ENCODE data around the gene ATXN1.

Gene ATXN1

DNA sequence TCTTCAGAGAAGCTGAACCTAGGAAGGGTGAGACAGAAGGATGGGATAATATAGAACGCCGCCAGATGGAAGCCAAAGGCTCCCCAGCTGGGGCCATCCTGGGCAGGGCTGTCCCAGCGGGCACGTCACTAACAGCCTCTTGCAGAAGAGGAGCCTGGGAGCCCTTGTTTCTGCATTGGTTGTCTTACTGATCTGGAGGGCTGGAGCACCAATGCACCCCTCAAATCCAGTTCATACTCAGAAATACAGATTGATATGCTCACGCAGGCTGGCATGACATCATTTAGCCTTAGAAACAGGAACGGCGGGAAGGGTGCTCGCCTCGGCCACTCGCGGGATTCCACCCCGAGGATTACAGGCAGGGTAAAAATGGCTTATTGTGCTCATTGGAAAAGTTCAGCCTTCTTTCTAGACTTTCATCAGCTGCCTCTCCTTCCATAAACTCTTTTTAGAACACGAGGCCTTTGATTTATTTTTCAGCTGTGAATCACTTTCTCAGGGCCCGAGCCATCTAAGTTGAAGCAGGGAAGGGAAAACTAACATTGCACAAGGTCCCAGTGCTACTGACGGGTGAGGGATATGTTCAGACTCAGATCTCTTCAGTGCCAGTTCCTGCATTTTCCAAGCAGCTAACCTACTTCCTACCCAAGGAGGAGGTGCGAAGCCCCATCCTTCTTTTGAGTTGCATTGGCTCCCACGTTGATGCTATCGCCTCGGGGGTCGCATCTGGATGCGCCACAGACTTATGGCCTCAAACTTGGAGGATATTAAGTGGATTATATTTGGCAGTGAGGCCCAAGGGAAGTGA lies 440.5 kb downstream of the ATXN1 start:
- no peak for DNase-seq

DNA sequence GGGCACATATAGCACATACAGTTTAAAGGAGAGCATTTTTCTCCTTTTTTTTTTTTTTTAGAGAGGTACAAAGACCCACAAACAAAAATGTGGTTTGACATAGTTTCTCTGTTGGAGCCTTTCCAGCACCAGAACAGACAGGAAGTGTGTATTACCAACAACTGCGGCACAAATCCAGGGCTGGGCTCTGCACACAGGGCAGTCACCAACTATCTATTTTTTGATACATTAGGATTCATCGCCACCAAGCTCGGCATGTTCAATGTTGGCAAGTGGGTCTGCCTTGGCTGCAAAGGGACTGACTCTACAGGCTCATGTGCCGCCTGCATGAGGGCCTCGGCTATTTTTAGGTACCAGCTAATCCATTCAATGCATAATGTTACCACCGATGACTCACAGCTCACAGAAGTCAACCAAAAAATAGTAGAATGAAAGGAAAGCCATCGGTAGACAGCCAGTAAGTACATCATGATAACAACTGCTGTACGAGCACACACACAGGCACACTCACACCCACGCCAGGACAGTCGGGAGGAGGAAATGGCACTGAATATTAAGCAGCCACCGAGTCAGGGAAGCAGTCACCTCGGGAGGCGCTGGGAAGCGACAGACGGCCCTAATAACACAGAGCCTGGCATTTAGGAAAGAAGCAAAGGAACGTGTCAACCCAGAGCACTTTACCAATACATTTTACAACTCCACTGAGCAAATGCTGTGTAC lies 441.3 kb downstream of the ATXN1 start:
- no peak for DNase-seq

DNA sequence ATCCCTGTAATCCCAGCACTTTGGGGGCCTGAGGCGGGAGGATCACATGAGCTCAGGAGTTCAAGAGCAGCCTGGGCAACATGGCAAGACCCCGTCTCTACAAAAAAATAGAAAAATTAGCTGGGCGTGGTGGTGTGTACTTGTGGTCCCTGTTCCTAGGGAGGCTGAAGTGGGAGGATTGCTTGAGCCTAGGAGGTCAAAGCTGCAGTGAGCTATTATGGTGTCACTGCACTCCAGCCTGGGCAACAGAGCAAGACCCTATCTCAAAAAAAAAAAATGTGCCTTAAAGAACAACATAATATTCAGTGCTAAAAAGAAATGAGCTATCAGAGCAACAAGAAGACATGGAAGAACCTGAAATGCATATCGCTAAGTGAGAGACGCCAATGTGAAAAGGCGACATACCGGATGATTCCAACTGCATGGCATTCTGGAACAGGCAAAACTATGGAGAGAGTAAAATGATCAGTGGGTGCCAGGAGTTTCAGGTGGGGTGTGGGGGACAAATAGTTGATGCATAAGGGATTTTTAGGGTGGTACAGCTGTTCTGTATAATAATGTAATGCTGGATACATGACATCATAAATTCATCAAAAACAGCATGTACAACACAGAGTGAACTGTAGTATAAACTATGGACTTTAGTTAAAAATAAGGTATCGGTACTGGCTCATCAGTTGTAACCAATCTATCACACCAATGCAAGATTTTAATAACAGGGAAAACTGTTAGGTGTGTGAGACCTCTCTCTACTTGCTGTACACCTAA lies 442.1 kb downstream of the ATXN1 start:
- DNase-seq = no peak

DNA sequence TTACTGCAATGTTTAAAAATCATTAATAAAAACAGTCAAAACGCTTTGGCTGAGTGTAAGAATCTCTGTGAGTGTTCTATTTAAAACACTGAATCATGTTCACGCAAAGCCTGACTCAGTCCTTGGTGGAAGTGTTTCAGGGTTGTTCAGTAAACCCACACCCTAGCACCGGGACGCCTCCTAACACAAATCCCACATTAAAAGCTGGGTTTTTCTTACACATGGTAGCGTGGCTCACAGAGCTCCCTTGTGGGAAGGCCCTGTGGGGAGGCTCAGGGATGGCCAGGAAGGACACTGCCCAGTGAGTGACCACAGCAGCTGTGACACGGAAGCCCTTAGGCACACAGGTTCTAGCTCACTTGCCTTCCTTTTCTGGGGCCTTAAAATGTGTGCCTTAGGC lies 442.7 kb downstream of the ATXN1 start:
- no peak for DNase-seq

DNA sequence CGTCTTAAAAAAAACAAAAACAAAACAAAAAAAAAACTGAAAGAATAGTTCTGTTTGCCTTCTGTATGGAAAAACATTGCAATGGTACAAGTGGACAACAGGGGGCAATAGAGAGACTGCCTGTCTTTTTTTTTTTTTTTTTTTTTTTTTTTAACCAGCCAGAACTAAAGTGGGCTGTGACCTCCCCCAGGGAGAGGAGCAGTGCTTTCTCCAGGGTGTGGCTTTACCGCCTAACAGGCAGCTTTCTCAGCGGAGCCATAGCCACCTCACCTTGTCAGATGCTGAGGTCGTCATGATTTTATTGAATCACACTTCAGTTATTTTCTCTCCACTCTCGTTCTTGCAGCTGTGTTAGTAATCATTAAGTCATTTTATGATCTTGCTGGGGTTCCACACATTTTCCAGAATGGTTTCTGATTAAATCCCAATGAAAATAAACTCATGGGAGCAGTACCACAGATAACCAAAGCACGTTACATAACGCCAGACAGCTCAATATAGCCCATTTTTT lies 444.5 kb downstream of the ATXN1 start:
- no peak for DNase-seq

DNA sequence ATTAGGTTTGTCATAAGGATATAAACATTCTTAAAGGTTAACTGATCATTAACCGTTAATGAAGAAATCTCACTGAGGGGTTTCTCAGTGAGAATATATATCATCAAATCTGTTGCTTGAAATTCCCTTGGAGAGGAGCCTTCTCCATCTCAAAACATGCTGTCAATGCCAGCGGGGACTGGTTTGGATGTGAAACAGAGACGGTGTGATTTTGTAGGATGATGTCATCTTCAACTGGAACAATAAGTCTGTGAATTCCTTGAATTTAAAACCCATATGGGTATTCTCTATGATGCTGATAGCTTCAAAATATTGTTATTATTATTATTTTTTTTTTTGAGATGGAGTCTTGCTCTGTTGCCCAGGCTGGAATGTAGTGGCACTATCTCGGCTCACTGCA lies 447.0 kb downstream of the ATXN1 start:
- no peak for DNase-seq

DNA sequence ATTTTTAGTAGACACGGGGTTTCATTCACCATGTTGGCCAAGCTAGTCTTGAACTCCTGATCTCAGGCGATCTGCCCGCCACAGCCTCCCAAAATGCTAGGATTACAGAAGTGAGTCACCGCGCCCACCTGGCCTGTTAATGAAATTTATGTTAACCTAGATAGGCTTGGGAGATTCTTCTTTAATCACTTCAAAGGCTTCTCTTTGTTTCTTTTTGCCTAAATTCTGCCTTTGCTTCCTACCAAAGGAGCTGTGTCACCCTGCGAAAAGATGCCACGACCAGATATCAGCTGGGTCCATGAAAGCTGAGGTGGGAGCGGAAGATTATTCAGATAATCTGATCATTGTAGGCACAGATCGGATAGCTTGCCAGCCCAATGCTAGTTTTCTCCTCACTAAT lies 447.5 kb downstream of the ATXN1 start:
- no peak for DNase-seq

DNA sequence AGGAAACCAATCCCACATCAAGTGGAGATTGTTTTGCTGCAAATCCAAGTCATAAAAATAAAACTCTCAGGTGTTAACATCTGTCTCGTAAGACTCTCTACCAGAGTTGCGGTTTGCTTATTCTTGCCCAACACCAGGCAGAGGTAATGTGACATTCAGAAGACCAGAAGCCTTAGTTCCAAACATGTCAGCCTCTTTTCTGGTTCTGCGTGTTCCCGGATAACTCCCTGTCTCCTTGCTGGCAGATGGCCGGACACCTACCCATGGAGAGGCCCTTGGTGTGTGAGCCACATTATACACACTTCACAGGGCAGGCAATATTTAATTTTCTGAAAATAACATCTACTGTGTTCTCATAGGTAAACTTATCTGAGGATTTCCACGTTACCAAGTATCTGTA lies 449.5 kb downstream of the ATXN1 start:
- DNase-seq = no peak

DNA sequence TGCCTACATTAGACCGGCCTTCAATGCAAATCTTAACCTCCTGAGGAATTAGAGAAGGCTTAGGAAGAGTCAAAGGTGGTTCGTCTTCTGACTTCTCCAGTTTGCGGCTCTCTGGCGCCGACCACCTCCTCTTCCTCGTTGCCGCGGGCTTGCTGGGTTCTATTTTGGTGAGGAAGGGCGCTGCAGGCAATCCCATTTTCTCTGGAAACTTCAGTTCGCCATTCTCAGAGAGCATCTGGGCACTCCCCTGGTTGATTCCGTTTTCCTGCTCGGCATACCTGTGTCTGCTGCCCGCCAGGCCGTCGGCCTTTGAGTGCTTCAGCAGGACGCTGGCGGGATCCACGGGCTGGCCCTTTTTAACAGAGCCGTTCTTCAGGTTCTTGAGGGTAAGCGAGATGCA lies 454.9 kb downstream of the ATXN1 start:
- DNase-seq = no peak

DNA sequence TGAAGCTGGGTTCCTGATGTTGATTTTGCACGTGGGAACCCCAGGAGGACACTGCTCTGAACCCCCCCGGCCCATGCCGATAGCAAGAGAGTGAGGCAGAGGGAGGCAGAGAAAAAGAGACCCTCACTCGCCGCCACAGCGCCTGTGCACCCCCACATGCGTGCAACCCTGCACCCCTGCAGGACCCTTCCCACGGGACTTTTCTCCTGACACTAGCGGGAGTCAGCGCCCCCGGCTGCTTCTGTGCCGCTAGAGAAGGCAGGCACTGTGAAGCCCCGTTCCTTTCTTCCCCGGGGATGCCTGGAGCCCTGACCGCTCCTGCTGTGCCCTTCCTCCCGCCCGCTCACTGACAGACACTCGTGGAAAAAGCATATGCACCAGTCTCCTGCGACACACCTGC lies 455.5 kb downstream of the ATXN1 start:
- DNase-seq = no peak

DNA sequence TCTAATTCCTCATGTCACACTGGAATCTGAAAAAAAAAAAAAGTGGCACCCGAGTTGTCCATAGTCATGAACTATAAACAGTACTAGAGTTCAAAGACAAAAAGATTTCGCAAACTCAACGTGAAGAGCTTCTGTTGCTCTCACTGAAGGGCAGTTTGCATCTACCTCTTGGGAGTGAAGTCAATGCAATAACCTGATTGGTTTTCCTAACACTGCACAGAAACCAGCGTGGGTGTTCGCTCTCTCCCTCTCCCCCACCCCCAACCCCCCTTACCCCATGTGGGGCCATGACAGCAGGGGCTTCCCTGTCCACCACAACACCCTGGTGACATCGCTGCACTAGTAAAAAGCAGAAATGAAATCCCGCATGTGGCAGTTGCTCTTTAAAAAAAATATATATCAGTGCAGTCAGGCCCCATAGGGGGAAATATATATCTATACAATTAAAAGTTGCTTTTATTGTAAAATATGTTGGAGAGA lies 456.0 kb downstream of the ATXN1 start:
- DNase-seq = no peak

DNA sequence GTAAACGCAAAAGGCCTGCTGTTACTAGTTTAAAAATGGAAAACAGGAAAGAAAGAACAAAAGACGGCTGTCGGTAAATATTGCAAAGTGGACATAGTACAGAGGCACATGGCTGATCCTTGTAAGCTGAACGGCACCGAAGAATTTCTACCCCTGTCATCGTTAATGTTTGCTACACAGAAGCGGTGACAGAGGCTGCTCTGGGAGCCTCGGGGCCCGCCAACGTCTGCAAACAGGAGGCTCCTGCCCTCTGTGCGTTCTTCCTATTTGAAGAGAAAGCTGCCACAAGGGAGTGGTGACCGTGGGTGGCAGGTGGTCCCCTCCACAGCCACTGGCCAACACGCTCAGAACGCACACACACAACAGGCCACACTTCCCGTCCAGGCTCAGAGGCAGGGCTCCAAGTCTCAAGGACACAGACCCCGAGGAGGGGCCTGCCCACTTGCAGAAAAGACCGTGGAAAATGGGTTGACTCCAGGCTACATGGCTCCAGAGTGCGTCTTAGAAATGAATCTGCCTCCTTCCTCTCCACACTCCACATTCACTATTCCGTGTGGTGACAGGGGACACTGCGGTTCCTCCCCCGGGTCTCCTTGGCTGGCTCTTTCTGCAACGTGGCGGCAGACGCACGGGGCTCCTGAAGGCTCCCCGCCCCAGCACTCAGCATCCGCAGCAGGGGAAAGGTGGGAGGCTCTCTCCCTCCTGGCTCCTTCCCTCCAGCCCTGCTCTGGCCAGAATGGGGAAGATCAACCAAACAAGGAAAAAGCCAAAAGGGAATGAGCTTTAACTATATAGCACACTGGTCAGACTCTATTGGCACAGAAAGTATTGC lies 458.3 kb downstream of the ATXN1 start:
- no peak for DNase-seq

DNA sequence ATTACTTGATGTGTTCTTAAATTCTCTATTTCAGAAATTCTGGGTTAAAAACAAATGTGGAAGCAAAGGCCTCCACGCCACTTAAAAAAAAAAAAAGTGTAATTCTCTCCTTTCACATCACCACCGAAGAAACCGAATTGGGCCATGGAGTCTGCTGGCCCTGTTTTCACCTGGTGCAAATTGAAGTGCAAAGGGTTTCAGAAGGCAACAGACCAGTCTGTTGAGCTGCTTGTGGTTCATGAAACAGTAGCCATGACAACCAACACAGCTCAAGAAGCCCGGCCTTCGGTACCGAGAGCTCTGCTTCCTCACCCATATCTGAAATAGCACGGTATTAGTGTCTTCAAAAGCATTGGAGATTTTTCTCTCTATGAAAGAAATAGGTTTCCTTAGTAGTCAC lies 459.7 kb downstream of the ATXN1 start:
- DNase-seq = no peak

DNA sequence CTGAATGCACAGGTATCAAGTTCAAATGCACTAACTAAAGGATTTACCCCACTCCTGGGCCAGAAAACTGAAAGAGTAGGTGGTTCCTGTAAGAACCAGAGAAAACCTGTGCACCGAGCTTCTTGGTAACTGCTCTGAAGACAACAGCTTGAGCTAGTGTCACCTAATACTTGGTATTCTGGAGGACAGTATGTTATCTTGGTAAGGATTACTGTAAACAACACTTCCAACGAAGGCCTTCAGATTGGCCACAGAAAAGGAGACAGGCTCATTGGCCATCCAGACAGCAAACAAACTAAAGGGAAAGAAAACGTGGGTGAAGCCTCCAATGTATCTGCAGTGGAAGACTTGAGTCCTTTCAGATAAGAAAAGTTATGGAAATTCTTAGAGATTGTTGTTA lies 461.4 kb downstream of the ATXN1 start:
- no peak for DNase-seq

DNA sequence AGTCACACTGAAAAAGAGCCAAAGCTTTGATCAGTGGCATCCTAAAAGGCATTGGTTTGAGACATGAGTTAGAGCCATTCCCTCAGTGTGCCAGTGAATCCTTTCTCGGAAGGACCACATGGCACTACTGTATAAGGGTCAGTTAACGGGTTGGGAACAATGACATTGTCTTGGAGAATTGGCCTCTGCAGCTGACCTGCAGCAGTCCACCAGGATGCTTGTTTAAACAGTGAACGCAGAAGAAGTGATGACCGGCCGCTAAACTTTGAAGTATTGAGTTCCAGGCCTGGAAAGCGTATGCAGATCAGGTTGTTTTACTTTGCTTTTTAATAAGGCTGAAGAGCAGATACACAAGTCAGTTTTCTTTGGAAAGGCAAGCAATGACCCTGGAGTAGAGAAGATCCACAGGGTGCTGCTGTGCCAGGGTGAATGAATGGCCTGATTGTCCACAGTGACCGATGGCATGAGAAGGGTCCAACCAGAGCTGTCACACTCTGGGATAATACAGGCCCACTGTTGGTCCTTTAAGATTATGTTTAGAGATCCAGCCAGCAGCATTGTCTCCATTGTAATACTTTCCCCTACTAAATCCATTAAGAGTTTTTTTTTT lies 465.1 kb downstream of the ATXN1 start:
- no peak for DNase-seq

DNA sequence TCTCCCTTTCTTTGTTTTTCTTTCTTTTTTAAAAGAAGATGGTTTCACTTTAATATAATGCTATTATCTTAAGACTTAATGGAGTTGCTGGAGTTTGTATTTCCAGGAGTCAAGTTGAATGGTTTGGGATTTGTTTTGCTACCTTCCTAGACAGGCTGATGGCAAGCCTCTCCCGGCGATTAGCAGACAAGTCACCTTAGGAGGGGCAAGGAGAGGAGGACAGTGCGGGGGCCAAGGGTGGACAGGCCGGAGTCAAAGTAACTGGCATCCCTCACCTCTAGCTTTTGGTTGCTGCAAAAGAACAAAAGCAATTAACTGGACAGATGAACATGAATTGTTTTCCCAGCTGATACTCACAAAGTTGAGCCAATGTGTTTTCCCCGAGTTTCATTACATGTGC lies 465.8 kb downstream of the ATXN1 start:
- no peak for DNase-seq

DNA sequence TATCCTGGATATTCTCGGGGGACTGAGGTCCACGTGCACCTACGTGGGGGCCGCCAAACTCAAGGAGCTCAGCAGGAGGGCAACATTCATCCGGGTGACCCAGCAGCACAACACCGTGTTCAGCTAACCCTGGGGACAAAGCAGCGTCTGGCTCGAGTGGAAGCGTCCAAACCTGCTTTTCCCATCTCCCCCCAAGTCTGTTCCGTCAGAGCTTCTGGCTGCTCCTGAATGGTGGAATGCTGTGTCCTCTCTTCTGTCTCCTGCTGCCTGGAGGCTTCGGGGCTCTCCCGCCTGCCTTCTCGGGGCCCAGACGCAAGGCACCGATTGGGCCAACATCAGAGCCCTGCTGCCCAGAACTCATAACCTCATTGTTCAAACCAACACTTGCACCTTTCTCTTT lies 466.2 kb downstream of the ATXN1 start:
- no peak for DNase-seq

DNA sequence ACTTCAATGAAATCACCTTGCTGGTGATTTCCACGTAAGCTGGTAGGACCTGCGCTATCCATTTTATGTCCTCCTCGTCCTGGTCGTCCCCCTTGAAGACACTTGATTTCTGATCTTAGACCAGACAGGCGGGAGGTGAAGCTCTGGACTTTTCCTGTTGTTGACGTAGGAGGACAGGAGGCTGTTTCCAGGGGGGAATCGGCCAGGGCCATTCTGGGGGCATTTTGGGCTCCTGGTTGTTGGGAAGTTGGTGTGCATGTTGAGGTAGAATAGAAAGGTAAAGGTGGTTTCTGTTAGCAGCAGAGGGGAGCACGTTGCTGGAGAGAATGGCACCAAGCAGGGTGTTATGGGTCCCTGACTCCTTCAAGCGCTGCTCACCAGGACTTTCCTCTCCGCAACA lies 466.9 kb downstream of the ATXN1 start:
- no peak for DNase-seq

DNA sequence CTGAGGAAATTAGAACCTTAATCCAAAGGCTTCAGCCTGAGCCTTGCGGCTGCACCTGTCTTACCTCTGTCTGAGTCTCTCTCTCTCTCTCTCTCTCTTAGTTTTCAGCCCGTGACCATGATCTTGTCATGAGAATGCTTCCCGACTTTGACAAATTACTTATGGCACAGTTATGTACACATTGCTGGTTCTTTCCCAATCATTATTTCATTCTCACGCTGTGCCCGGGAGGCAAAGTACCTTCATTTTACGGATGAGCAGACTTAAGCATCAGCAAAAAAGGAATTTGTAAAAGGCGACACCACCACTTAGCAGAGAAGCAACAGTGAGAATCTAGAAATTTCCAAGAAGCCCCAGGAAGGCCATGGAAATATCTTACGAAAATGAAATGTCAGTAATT lies 468.3 kb downstream of the ATXN1 start:
- no peak for DNase-seq

DNA sequence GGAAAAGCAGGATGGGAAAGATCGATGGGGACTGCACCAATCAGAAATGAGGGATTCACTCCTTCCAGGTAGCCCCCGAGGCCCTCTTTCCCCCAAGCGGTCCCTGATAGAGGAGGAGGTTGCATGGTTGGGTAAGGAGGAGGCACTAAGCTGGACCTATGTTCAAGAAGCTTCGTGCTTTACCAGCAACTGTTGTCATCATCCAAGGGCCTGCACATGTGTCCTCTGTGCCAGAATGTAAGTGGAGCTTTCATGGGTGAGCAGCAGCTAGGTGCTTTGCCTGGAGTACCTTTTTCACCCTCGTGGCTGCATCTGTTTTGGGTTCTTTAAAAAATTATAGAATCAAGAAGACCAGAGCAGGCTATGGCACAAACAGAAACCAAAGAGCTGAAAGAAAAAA lies 468.8 kb downstream of the ATXN1 start:
- no peak for DNase-seq

DNA sequence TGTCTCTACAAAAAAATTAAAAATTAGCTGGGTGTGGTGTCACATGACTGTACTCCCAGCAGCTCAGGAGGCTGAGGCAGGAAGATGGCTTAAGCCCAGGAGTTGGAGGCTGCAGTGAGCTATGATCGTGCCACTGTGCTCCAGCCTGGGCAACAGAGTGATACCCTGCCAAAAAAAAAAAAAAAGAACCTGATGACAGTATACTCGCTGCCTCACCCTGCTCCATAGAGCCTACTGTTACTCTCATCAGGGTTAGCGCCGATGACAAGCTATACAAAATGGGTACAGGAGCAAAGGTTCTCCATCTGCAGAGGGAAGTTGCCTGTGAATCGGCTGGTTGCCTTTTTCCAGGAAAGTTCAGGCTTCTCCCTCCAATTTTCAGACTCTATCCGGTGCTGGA lies 469.5 kb downstream of the ATXN1 start:
- DNase-seq = no peak

DNA sequence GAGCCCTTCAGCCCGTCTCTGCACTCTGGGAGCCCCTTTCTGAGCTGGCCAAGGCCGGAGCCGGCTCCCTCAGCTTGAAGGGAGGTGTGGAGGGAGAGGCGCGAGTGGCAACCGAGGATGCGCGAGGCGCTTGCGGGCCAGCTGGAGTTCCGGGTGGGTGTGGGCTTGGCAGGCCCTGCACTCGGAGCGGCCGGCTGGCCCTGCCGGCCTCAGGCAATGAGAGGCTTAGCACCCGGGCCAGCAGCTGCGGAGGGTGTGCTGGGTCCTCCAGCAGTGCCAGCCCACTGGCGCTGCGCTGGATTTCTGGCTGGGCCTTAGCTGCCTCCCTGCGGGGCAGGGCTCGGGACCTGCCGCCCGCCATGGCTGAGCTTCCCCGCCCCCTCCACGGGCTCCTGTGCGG lies 473.1 kb downstream of the ATXN1 start:
- DNase-seq = no peak
